Gastrocnemius medialis (tissue), 4 donors: ENCODE data around the gene SUGCT. TPM values are rescaled to one million over a fixed set of nuclear protein-coding genes. Genes with fewer than 3 reads are reported as not detected.
"Not testable (repeated sequence)": the region's sequence is repeated elsewhere in the genome, so short reads cannot be mapped to it uniquely, and the experiment has no call there.

ENCODE experiments used
- ATAC-seq, 2 donors: fragments of 150-250 bp; one replicate each; pipeline ENCODE4 v1.9.1; 2016
- DNase-seq, 2 donors: peaks; one replicate each; pipeline ENCODE4 v3.0.0-alpha.2; 2019
- H3K27ac ChIP-seq, 4 donors: fragments of 200-600 bp; sonication (generic); 1 replicate in 1 of 4; 2 replicates in 3 of 4; pipeline ENCODE4 v1.5.1; 2016 to 2018; ENCODE audit warnings: mild to moderate bottlenecking in 2 of 4, moderate library complexity in 1 of 4
- H3K27me3 ChIP-seq, 3 donors: fragments of 200-600 bp; sonication (generic) in 2 of 3; 1 replicate in 1 of 3; 2 replicates in 2 of 3; pipeline versions ENCODE4 v1.5.1 to v1.6.0; 2016 to 2019; ENCODE audit warnings: mild to moderate bottlenecking in 1 of 3, moderate library complexity in 1 of 3
- H3K36me3 ChIP-seq, 2 donors: fragments of 200-600 bp; sonication (generic) in 1 of 2; one replicate each; pipeline ENCODE4 v1.5.1; 2017 to 2018
- H3K4me1 ChIP-seq, 2 donors: fragments of 200-600 bp; sonication (generic) in 1 of 2; one replicate each; pipeline ENCODE4 v1.5.1; 2016 to 2017; ENCODE audit warnings: mild to moderate bottlenecking in 2 of 2
- H3K4me3 ChIP-seq, 4 donors: fragments of 200-600 bp; sonication (generic) in 3 of 4; 1 replicate in 1 of 4; 2 replicates in 3 of 4; pipeline ENCODE4 v1.5.1; 2016 to 2019; ENCODE audit warnings: mild to moderate bottlenecking in 2 of 4
- H3K9me3 ChIP-seq, 3 donors: fragments of 200-600 bp; sonication (generic) in 2 of 3; 1 replicate in 1 of 3; 2 replicates in 2 of 3; pipeline ENCODE4 v1.5.1; 2016 to 2019
- POLR2A ChIP-seq, 2 donors: fragments of 450-650 bp; IDR thresholded peaks; one replicate each; pipeline ENCODE4 v1.6.1; 2017; ENCODE audit warnings: antibody characterized with exemption in 2 of 2, mild to moderate bottlenecking in 2 of 2, moderate library complexity in 2 of 2
- in situ Hi-C, 4 donors: fragments of 200-750 bp; cut with MboI; loops; one replicate each; pipeline versions ENCODE4 v1.15.0 to v1.8.0; 2017; ENCODE audit warnings: low sequenced_read_pairs in 4 of 4
- intact Hi-C: fragments of 100-400 bp; cut with DNase I; formaldehyde crosslinking; loops from one replicate; pipeline ENCODE4 v1.15.1; 2023; ENCODE audit warnings: low total_unique reads
- total RNA-seq, 4 donors: library from RNA; depleted of rRNA; stranded (reverse); fragments of >200 nt; gene quantifications; one replicate each; pipeline versions ENCODE4 v1.1.0 to v1.2.3, GENCODE V29; 2016
- TF ChIP-seq, protein P1 (sequence below), 5 experiments: fragments of 450-650 bp in 3 of 5; fragments of 200-600 bp in 2 of 5; sonication (generic) in 2 of 5; IDR thresholded peaks in 4 of 5; conservative IDR thresholded peaks in 1 of 5; 1 replicate in 4 of 5; 2 replicates in 1 of 5; pipeline ENCODE4 v1.5.1; 2016 to 2019; ENCODE audit warnings: antibody characterized with exemption in 5 of 5, mild to moderate bottlenecking in 3 of 5, moderate library complexity in 3 of 5

Gene SUGCT
- total RNA-seq, 4 donors from 2014 or later: 2.3 to 3.5 (median 2.9) TPM

DNA sequence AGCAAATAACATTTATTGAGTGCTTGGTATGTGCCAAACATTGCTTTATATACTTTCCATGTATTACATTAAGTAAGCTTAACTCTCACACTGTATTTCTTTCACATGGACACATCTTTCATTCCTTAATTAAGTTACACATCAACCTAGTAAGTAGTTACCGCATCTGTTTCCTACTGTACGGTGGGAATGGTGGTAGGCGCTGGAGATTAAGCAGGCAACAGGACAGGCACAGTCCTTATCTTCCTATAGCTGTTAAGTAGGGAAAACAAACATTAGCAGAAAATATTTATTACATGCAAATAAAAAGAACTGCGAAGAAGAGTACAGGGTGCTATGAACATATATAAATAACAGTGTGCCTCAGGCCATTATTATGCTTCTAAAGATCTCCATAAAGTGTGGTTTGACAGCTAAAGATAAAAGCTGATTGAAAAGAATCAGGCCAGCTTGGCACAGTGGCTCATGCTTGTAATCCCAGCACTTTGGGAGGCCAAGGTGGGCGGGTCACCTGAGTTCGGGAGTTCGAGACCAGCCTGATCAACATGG lies 105.0 kb downstream of the SUGCT start:
- Histone ChIP-seq H3K9me3 (no peaks in the 10 kb centered on the region), H3K36me3 (no peaks in the 10 kb centered on the region), H3K27ac (no peak overlapping the region), H3K4me1 (no peaks in the 10 kb centered on the region), H3K27me3 (no peaks in the 10 kb centered on the region), H3K4me3 (no peak overlapping the region)
- DNase-seq (no peak), ATAC-seq (no peak)
- TF ChIP-seq, protein P1, sequence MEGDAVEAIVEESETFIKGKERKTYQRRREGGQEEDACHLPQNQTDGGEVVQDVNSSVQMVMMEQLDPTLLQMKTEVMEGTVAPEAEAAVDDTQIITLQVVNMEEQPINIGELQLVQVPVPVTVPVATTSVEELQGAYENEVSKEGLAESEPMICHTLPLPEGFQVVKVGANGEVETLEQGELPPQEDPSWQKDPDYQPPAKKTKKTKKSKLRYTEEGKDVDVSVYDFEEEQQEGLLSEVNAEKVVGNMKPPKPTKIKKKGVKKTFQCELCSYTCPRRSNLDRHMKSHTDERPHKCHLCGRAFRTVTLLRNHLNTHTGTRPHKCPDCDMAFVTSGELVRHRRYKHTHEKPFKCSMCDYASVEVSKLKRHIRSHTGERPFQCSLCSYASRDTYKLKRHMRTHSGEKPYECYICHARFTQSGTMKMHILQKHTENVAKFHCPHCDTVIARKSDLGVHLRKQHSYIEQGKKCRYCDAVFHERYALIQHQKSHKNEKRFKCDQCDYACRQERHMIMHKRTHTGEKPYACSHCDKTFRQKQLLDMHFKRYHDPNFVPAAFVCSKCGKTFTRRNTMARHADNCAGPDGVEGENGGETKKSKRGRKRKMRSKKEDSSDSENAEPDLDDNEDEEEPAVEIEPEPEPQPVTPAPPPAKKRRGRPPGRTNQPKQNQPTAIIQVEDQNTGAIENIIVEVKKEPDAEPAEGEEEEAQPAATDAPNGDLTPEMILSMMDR (IDR thresholded peaks at IDR 0.05 in 4 of 5, conservative IDR thresholded peaks at IDR 0.05 in 1 of 5): no peak
- no peak for TF ChIP-seq POLR2A (IDR thresholded peaks at IDR 0.05)
- in situ Hi-C loops: no loop called here
- intact Hi-C loops: no loop called here

DNA sequence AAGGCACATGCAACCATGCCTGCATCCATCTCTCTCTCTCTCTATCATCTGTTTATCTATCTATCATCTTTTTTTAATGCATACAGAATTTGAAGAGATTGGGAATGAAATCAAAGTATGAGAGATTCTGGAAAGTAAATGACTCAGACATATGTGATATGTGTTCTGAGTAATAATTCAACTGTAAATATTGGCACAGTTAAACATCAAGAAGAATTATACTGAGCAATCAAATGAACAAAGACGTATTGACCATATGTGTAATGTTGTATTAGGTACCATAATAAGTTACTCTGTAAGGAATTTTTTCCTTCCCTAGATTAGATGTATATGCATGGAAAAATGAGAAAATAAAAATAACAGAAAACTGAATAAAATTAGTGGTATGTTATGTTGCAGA lies 108.3 kb downstream of the SUGCT start:
- no peaks in the 10 kb centered on the region for H3K27me3 ChIP-seq
- no peaks in the 10 kb centered on the region for H3K36me3 ChIP-seq
- no peak for DNase-seq
- no peaks in the 10 kb centered on the region for H3K4me1 ChIP-seq
- H3K27ac ChIP-seq: no peak overlapping the region
- H3K9me3 ChIP-seq: no peaks in the 10 kb centered on the region
- ATAC-seq: no peak
- intact Hi-C loops: no loop called here
- H3K4me3 ChIP-seq: no peak overlapping the region
- in situ Hi-C loops: no loop called here
- TF ChIP-seq POLR2A (IDR thresholded peaks at IDR 0.05): no peak
- TF ChIP-seq, protein P1 (IDR thresholded peaks at IDR 0.05 in 4 of 5, conservative IDR thresholded peaks at IDR 0.05 in 1 of 5): no peak

DNA sequence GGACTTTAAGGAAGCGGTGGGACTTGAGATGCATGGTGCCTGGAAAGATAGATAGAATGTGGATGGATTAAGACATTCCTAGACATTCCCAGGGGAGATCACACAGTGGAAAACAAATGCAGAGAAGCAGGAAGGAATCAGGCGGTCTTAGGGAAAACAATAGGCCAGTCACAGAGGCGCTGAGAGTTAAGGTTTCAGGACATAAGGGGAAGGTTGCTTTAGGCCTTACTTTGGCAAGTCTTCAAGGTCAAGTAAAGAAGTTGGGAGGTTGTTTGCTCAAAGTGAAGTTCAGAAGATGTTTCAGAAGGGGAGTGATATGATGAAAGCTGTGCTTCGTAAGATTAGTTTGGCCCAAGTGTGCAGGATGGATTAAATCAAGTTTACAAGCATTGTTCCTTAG lies 109.4 kb downstream of the SUGCT start:
- TF ChIP-seq POLR2A (IDR thresholded peaks at IDR 0.05): no peak
- TF ChIP-seq, protein P1 (IDR thresholded peaks at IDR 0.05 in 4 of 5, conservative IDR thresholded peaks at IDR 0.05 in 1 of 5): no peak
- ATAC-seq: no peak
- in situ Hi-C loops: no loop called here
- intact Hi-C loops: no loop called here
- H3K4me1 ChIP-seq: no peaks in the 10 kb centered on the region
- no peaks in the 10 kb centered on the region for H3K9me3 ChIP-seq
- no peaks in the 10 kb centered on the region for H3K27me3 ChIP-seq
- no peak overlapping the region for H3K4me3 ChIP-seq
- DNase-seq: no peak
- no peaks in the 10 kb centered on the region for H3K36me3 ChIP-seq
- no peak overlapping the region for H3K27ac ChIP-seq

DNA sequence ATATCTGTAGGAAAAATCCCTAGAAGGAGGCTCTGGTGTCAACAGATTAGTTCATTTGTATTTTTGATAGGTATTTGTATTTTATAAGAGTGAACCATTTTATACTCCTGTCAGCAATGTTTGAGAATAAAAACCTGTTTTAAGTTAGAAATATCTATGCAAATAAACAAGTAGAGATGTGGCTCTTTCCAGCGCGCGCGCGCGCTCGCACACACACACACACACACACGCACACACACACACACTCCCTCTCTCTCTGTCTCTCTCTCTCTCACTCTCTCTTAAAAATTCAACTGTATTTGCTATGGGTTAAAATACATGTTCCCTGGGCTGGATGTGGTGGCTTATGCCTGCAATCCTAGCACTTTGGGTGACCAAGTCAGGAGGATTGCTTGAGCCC lies 113.9 kb downstream of the SUGCT start:
- no peak overlapping the region for H3K4me3 ChIP-seq
- H3K27me3 ChIP-seq: no peaks in the 10 kb centered on the region
- no peaks in the 10 kb centered on the region for H3K36me3 ChIP-seq
- in situ Hi-C loops (no loop called here), intact Hi-C loops (no loop called here)
- H3K27ac ChIP-seq: no peak overlapping the region
- TF ChIP-seq POLR2A (IDR thresholded peaks at IDR 0.05): no peak
- TF ChIP-seq, protein P1 (IDR thresholded peaks at IDR 0.05 in 4 of 5, conservative IDR thresholded peaks at IDR 0.05 in 1 of 5): no peak
- no peak for DNase-seq
- no peaks in the 10 kb centered on the region for H3K9me3 ChIP-seq
- no peak for ATAC-seq
- no peaks in the 10 kb centered on the region for H3K4me1 ChIP-seq

DNA sequence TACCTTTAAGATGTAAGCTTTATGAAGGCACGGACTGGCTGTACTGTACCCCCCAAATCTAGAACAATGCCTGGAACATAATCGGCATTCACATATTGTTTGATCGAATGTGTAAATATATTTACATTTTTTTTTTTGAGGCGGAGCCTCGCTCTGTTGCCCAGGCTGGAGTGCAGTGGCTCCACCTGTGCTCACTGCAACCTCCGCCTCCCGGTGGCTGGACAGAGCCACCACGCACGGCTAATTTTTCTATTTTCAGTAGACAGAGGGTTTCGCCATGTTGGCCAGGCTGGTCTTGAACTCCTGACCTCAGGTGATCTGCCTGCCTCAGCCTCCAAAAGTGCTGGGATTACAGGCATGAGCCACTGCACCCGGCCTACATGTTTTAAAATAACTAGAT lies 118.6 kb downstream of the SUGCT start:
- in situ Hi-C loops, H3K4me1 ChIP-seq, H3K27ac ChIP-seq, ATAC-seq, intact Hi-C loops, DNase-seq, H3K27me3 ChIP-seq, H3K4me3 ChIP-seq, H3K36me3 ChIP-seq, H3K9me3 ChIP-seq: not testable (repeated sequence)
